Thyroid gland (tissue), 4 donors: ENCODE results near the gene TSPAN32. TPM values are rescaled to one million over a fixed set of nuclear protein-coding genes. Genes with fewer than 3 reads are reported as not detected.
"Not testable (repeated sequence)": the region's sequence is repeated elsewhere in the genome, so short reads cannot be mapped to it uniquely, and the experiment has no call there.

Experiments
- DNase-seq, 2 donors: peaks; one replicate each; pipeline ENCODE4 v3.0.0-alpha.2; 2019
- H3K27ac ChIP-seq, 3 donors: fragments of 200-600 bp; sonication (generic); 1 replicate in 2 of 3; 2 replicates in 1 of 3; pipeline ENCODE4 v1.5.1; 2016 to 2019; ENCODE audit warnings: mild to moderate bottlenecking in 1 of 3, moderate library complexity in 1 of 3
- H3K27me3 ChIP-seq: fragments of 200-600 bp; sonication (generic); one replicate; pipeline ENCODE4 v1.5.1; 2019
- H3K36me3 ChIP-seq, 2 donors: fragments of 200-600 bp; sonication (generic); one replicate each; pipeline ENCODE4 v1.5.1; 2016 to 2019
- H3K4me1 ChIP-seq, 2 donors: fragments of 200-600 bp; sonication (generic); one replicate each; pipeline ENCODE4 v1.5.1; 2017 to 2019
- H3K4me3 ChIP-seq, 3 donors: fragments of 200-600 bp; sonication (generic); replicated peaks in 1 of 3; 1 replicate in 2 of 3; 2 replicates in 1 of 3; pipeline ENCODE4 v1.5.1; 2016; ENCODE audit warnings: mild to moderate bottlenecking in 1 of 3
- H3K9me3 ChIP-seq: fragments of 200-600 bp; sonication (generic); one replicate; pipeline ENCODE4 v1.5.1; 2017
- POLR2A ChIP-seq, 2 donors: fragments of 450-650 bp; IDR thresholded peaks; one replicate each; pipeline ENCODE4 v1.6.1; 2017; ENCODE audit warnings: antibody characterized with exemption in 2 of 2, mild to moderate bottlenecking in 2 of 2, moderate library complexity in 1 of 2
- WGBS, 2 donors: methylation state at CpG; one replicate each; pipeline ENCODE4 v1.1.5; 2017; 5-methylcytosine and 5-hydroxymethylcytosine counted together
- intact Hi-C: fragments of 100-400 bp; cut with DNase I; formaldehyde crosslinking; loops from one replicate; pipeline ENCODE4 v1.15.1; 2023
- total RNA-seq, 4 donors: library from RNA; depleted of rRNA; stranded (reverse); fragments of >200 nt; gene quantifications; one replicate each; pipeline ENCODE4 v1.2.3, GENCODE V29; 2016
- TF ChIP-seq, protein P1 (sequence below), 6 experiments: fragments of 200-600 bp in 3 of 6; fragments of 450-650 bp in 3 of 6; sonication (generic) in 3 of 6; IDR thresholded peaks; one replicate each; pipeline ENCODE4 v1.5.1; 2016 to 2019; ENCODE audit warnings: antibody characterized with exemption in 6 of 6, mild to moderate bottlenecking in 2 of 6, inconsistent platforms in 1 of 6, moderate library complexity in 1 of 6

Gene TSPAN32
- total RNA-seq, 4 donors from 2014 or later = 0.33 to 0.45 TPM; not detected in 2

DNA sequence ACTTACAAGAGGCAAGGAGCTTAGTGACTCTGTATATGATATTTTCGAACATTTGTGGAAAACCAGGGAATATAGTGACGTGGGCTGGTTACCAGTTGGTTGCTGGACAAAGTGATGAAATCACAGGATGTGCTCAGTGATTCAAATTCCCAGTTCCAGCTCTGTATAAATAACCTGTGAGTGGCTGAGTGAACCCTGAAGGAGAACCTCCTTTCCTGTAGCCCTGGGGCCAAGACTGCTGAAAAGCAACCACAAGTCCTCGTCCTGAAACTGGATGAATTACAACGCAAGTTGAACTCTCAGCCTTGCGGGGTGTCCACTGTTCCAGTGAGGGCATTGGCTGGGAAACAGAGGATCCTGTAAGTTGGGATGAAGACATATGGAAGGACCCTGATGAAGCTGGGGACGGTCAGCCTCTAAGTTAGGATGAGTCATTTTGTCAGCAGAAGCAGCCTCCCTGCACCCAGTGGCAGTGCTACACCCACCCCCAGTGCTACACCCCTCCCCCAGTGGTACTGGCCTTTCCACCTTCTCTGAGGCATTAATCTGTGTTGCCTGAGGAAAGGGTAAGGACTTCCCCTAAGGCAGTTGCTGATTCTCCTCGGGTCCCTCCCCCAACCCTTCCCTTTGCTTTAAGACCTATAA is 53.3 kb downstream of the TSPAN32 start:
- Histone ChIP-seq H3K36me3 (no peaks in the 10 kb centered on the region), H3K4me1 (peaks cover 0 to 3% of the 10 kb centered on the region in 2 donors), H3K27ac (no peak overlapping the region), H3K27me3 (no peaks in the 10 kb centered on the region), H3K9me3 (no peaks in the 10 kb centered on the region), H3K4me3 (no peak overlapping the region)
- TF ChIP-seq, protein P1, sequence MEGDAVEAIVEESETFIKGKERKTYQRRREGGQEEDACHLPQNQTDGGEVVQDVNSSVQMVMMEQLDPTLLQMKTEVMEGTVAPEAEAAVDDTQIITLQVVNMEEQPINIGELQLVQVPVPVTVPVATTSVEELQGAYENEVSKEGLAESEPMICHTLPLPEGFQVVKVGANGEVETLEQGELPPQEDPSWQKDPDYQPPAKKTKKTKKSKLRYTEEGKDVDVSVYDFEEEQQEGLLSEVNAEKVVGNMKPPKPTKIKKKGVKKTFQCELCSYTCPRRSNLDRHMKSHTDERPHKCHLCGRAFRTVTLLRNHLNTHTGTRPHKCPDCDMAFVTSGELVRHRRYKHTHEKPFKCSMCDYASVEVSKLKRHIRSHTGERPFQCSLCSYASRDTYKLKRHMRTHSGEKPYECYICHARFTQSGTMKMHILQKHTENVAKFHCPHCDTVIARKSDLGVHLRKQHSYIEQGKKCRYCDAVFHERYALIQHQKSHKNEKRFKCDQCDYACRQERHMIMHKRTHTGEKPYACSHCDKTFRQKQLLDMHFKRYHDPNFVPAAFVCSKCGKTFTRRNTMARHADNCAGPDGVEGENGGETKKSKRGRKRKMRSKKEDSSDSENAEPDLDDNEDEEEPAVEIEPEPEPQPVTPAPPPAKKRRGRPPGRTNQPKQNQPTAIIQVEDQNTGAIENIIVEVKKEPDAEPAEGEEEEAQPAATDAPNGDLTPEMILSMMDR (IDR thresholded peaks at IDR 0.05) = no peak
- TF ChIP-seq POLR2A (IDR thresholded peaks at IDR 0.05) = no peak
- 71% methylated on average over 7 of the region's 7 CpGs for WGBS, 2 donors
- intact Hi-C loops = no loop called here
- DNase-seq = no peak

DNA sequence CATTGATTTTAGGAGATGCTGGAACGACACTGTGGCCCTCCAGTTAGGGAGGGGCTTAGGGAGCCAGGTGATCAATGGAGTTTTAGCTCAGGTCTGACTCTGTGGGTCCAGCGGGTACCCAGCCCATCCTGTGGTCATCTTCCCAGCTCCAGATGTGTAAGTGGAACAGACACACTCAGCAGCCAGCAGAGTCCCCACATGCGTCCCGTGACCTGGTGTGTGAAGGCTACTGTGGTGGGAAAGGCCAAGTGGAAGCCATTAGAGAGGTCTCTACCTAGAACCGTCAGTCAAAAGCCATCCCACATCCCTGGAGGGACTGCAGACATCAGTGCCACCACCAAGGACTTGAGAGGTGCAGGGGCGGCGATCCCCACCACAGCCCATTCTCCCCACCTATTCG is 55.4 kb downstream of the TSPAN32 start:
- 68 to 70% methylated on average over 4 to 8 of the region's 8 CpGs for WGBS, 2 donors
- Histone ChIP-seq H3K27ac (no peak overlapping the region), H3K4me3 (no peak overlapping the region), H3K4me1 (peaks cover 4 to 8% of the 10 kb centered on the region in 2 donors), H3K27me3 (no peaks in the 10 kb centered on the region), H3K9me3 (no peaks in the 10 kb centered on the region), H3K36me3 (no peaks in the 10 kb centered on the region)
- DNase-seq = no peak
- intact Hi-C loops = no loop called here
- no peak for TF ChIP-seq POLR2A (IDR thresholded peaks at IDR 0.05)
- TF ChIP-seq, protein P1 (IDR thresholded peaks at IDR 0.05) = no peak

DNA sequence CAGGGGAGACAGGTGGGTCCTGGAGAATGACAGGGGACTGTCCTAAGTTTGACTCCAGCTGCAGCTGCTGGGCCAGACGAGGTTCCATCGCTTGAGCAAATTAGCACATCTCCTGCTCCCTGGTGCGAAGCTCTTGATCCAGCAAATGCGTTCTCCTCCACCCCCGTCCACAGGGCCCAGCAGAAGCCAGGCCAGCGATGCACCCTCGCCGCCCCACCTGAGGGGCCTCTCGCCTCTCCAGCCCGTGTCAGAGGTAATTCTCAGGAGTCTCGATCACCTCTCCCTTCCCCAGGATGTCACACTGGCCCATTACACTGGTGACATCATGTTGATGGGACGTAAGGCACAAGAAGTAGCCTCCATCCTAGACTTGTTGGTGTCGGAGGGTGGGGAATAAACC is 55.8 kb downstream of the TSPAN32 start:
- 96% methylated on average over 13 of the region's 13 CpGs for WGBS, 2 donors
- H3K27me3 ChIP-seq, DNase-seq, H3K27ac ChIP-seq, intact Hi-C loops, H3K4me3 ChIP-seq, H3K4me1 ChIP-seq, H3K9me3 ChIP-seq, H3K36me3 ChIP-seq: not testable (repeated sequence)

DNA sequence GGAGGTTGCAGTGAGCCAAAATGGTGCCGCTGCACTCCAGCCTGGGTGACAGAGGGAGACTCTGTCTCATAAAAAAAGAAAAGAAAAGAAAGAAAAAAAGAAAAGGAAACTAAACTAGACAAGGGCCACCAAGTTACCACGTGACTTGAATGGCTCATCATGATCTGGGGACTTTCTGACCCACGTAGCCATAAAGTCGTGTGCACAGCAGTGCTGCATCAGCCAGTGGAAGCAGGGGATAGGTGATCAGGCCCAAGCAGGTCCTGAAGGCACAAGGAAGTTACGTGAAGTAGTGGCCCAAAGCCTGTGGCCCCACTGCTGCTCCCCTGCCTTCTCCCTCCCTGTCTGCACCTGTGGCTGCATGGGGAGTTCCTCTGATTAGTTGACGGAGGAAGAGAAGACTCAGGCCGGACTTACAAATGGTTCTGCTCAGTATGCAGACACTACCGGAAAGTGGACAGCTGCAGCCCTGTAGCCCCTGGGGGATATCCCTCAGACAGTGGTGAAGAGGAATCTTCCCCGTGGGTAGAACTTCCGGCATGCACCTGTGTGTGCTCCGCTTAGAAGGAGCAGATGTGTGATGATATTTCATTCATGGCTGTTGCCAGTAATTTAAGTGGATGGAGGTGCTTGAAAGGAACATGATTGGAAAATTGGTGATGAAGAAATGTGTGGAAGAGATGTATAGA is 57.1 kb downstream of the TSPAN32 start:
- Histone ChIP-seq H3K36me3 (no peaks in the 10 kb centered on the region), H3K9me3 (no peaks in the 10 kb centered on the region), H3K27me3 (no peaks in the 10 kb centered on the region), H3K27ac (no peak overlapping the region), H3K4me1 (peaks cover 4 to 8% of the 10 kb centered on the region in 2 donors), H3K4me3 (no peak overlapping the region)
- no peak for DNase-seq
- 93 to 94% methylated on average over 11 of the region's 11 CpGs for WGBS, 2 donors
- TF ChIP-seq, protein P1 (IDR thresholded peaks at IDR 0.05) = no peak
- TF ChIP-seq POLR2A (IDR thresholded peaks at IDR 0.05) = no peak
- intact Hi-C loops = no loop called here

DNA sequence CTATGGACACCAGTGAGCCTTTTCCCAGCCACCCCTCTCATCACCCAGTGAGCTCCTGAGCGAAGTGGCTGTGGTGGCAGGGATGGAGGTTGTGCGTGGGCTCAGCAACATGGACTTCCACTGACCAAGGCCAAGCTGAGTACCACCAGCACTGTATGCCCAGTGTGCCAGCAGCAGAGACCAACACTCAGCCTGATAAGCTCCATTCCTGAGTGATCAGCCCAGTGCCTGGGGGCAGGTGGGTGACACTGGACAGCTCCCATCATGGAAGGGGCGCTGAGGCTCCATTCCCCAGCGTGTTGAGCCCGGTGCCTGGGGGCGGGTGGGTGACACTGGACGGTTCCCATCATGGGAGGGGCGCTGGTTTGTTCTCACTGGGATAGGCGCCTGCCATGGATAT is 57.7 kb downstream of the TSPAN32 start:
- WGBS, 2 donors = 93 to 96% methylated on average over 3 to 9 of the region's 9 CpGs
- Histone ChIP-seq H3K4me1 (peaks cover 4 to 8% of the 10 kb centered on the region in 2 donors), H3K27me3 (no peaks in the 10 kb centered on the region), H3K4me3 (no peak overlapping the region), H3K36me3 (no peaks in the 10 kb centered on the region), H3K9me3 (no peaks in the 10 kb centered on the region), H3K27ac (no peak overlapping the region)
- TF ChIP-seq, protein P1 (IDR thresholded peaks at IDR 0.05) = no peak
- TF ChIP-seq POLR2A (IDR thresholded peaks at IDR 0.05) = no peak
- no peak for DNase-seq
- intact Hi-C loops = no loop called here
